Ishikawa (cell line): ENCODE results near the gene CETP.

Experiments used
- CEBPB ChIP-seq: IDR thresholded peaks from 2 replicates; pipeline ENCODE4 v1.6.1; 2012
- CREB1 ChIP-seq: IDR thresholded peaks from 2 replicates; pipeline ENCODE4 v1.6.1; 2012; ENCODE audit warnings: low read depth
- EGR1 ChIP-seq: IDR thresholded peaks from 2 replicates; pipeline ENCODE4 v1.6.1; 2012
- EP300 ChIP-seq: IDR thresholded peaks from 2 replicates; pipeline ENCODE4 v1.6.1; 2012; ENCODE audit warnings: borderline replicate concordance
- FOXM1 ChIP-seq: IDR thresholded peaks from 2 replicates; pipeline ENCODE4 v1.6.1; 2012; ENCODE audit warnings: low read depth, borderline replicate concordance
- MAX ChIP-seq: IDR thresholded peaks from 2 replicates; pipeline ENCODE4 v1.6.1; 2012
- NFIC ChIP-seq: IDR thresholded peaks from 2 replicates; pipeline ENCODE4 v1.6.1; 2012
- RAD21 ChIP-seq: IDR thresholded peaks from 2 replicates; pipeline ENCODE4 v1.6.1; 2012; ENCODE audit warnings: low read depth
- TCF12 ChIP-seq: IDR thresholded peaks from 2 replicates; pipeline ENCODE4 v1.6.1; 2012; ENCODE audit warnings: low read depth
- TEAD4 ChIP-seq: IDR thresholded peaks from 2 replicates; pipeline ENCODE4 v1.6.1; 2012
- YY1 ChIP-seq: IDR thresholded peaks from 2 replicates; pipeline ENCODE4 v1.6.1; 2012; ENCODE audit warnings: low read depth
- ZBTB7A ChIP-seq: IDR thresholded peaks from 2 replicates; pipeline ENCODE4 v1.6.1; 2012; ENCODE audit warnings: low read depth
- TF ChIP-seq, protein P1 (sequence below): IDR thresholded peaks from 2 replicates; pipeline ENCODE4 v1.6.1; 2012

Gene CETP

DNA sequence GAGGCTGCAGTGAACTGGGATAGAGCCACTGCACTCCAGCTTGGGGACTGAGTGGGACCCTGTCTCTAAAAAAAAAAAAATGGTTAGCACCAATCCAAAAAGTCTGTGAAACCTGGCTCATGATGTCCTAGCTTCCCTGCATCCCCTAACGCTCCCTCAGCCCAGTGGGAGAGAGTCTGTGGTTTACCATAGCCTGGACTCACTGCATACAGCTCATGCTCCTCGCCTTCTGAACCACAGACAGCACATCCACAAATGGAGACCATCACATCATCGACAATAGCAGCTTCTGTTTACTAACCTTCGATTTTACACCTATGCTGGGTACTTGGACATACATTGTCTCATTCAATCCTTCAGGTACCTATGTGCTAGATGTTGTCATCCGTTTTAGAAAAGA, 71.2 kb downstream of the CETP start:
- TF ChIP-seq RAD21 (no peak), FOXM1 (no peak), ZBTB7A (no peak), EP300 (no peak), CREB1 (no peak), NFIC (no peak), CEBPB (no peak), TEAD4 (no peak), YY1 (no peak), MAX (no peak), TCF12 (no peak), EGR1 (no peak)
- TF ChIP-seq, protein P1, sequence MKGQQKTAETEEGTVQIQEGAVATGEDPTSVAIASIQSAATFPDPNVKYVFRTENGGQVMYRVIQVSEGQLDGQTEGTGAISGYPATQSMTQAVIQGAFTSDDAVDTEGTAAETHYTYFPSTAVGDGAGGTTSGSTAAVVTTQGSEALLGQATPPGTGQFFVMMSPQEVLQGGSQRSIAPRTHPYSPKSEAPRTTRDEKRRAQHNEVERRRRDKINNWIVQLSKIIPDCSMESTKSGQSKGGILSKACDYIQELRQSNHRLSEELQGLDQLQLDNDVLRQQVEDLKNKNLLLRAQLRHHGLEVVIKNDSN: no peak
